ENCODE measurements around the gene MUSK. TPM values are rescaled to one million over a fixed set of nuclear protein-coding genes. Genes with fewer than 3 reads are reported as not detected.

MUSK gene
- total and polyA plus RNA-seq, 2 of the 8 experiments (the other 6 are each of a cell fraction or from before 2014, with no cell fraction given), result not detected

- no peak for TF ChIP-seq SP4 (IDR thresholded peaks at IDR 0.05; ENCODE audit: low read length)
- no peak for TF ChIP-seq HDAC6 (IDR thresholded peaks at IDR 0.05; ENCODE audit: low read depth, low read length)
- H2BK12ac ChIP-seq (ENCODE audit: low read depth, low read length), result no peak overlapping the region
- no peak overlapping the region for H3K27ac ChIP-seq (ENCODE audit: low read depth, low read length)
- H3K9ac ChIP-seq (replicated peaks in 1 of 4; ENCODE audit: extremely low read depth in 1 of 4, low read depth in 3 of 4, low read length in 3 of 4), result no peak overlapping the region
- no peak overlapping the region for H4K5ac ChIP-seq (ENCODE audit: insufficient read length, low read depth, low read length)
- H2AFZ ChIP-seq (ENCODE audit: low read length), result no peak overlapping the region
- no peak overlapping the region for H4K8ac ChIP-seq (ENCODE audit: extremely low read depth, insufficient read depth, low read length)
- no peaks in the 10 kb centered on the region for H3K79me1 ChIP-seq (ENCODE audit: low read depth, low read length)
- H2BK15ac ChIP-seq (ENCODE audit: low read length), result no peak overlapping the region
- H3K4me2 ChIP-seq (ENCODE audit: insufficient read depth in 1 of 2, low read depth in 2 of 2, low read length in 2 of 2), result no peak overlapping the region
- H3K9me3 ChIP-seq (ENCODE audit: insufficient read depth in 2 of 2, low read depth in 1 of 2, low read length in 1 of 2), result no peaks in the 10 kb centered on the region
- H3K4me1 ChIP-seq (replicated peaks in 1 of 4; ENCODE audit: control insufficient read depth in 3 of 4, insufficient read depth in 4 of 4, low read length in 3 of 4), result peaks cover 0 to 6% (median 4%) of the 10 kb centered on the region in 4 experiments; a peak in 3 of 7 replicates
- H3K36me3 ChIP-seq (ENCODE audit: control insufficient read depth in 2 of 4, insufficient read depth in 4 of 4, low read length in 3 of 4), result no peaks in the 10 kb centered on the region
- no peak overlapping the region for H3K56ac ChIP-seq (replicated peaks; ENCODE audit: insufficient read length, low read depth, low read length)
- no peak overlapping the region for H2BK5ac ChIP-seq (ENCODE audit: low read depth, low read length)
- FAIRE-seq (no peak), DNase-seq (ENCODE audit: low read depth in 1 of 2, low spot score in 2 of 2) (no peak)
- H4K20me1 ChIP-seq (replicated peaks in 1 of 2; ENCODE audit: control insufficient read depth in 1 of 2, insufficient read depth in 2 of 2, low read length in 2 of 2), result no peaks in the 10 kb centered on the region
- no peak overlapping the region for H2BK20ac ChIP-seq (ENCODE audit: low read length)
- no peak overlapping the region for H3K4ac ChIP-seq (replicated peaks; ENCODE audit: insufficient read length, low read depth, low read length)
- no peak overlapping the region for H2BK120ac ChIP-seq (replicated peaks; ENCODE audit: low read depth, low read length)
- H3K23ac ChIP-seq (ENCODE audit: insufficient read length), result no peak overlapping the region
- no peak overlapping the region for H3K4me3 ChIP-seq (ENCODE audit: extremely low read depth in 1 of 4, insufficient read depth in 2 of 4, low read depth in 3 of 4, low read length in 4 of 4)
- H3K27me3 ChIP-seq (replicated peaks in 1 of 4; ENCODE audit: control insufficient read depth in 3 of 4, extremely low read depth in 1 of 4, insufficient read depth in 3 of 4, low read length in 3 of 4), result no peaks in the 10 kb centered on the region
- ChIA-PET CTCF (ENCODE audit: partially characterized antibody) (no interaction called here), POLR2A (ENCODE audit: partially characterized antibody) (no interaction called here)
- no peak overlapping the region for H3K18ac ChIP-seq (ENCODE audit: extremely low read depth, low read length)
- 83% methylated on average over 1 of the region's 1 CpG; no CpG with 5 or more reads in 1 of the 2 experiments for WGBS, 2 experiments (ENCODE audit: extremely low coverage in 1 of 2, insufficient coverage in 1 of 2, insufficient read length in 1 of 2, insufficient replicate concordance in 2 of 2, low coverage in 1 of 2, low lambda C conversion rate in 2 of 2, missing lambda C conversion rate in 1 of 2)
- H2AK5ac ChIP-seq (ENCODE audit: low read depth, low read length), result no peak overlapping the region
- H4K91ac ChIP-seq (replicated peaks; ENCODE audit: insufficient read length, low read length), result no peak overlapping the region
- H3K79me2 ChIP-seq (ENCODE audit: control insufficient read depth in 1 of 2, insufficient read depth in 2 of 2, low read length in 2 of 2), result no peaks in the 10 kb centered on the region
- H3K23me2 ChIP-seq (ENCODE audit: low read depth, low read length), result no peaks in the 10 kb centered on the region; the same call in 1 of the 2 replicates
- H3K14ac ChIP-seq (ENCODE audit: insufficient read length), result no peak overlapping the region
Observed at GRCh38 chr9:110745676-110746075, 77.1 kb downstream of the MUSK start.
